Mesenchymal stem cell (in vitro differentiated cells and primary cell): ENCODE results near the gene BABAM1.

ENCODE experiments used
- DNase-seq: peaks from one replicate; pipeline ENCODE4 v3.0.0-alpha.2; 2013
- H2AFZ ChIP-seq: one replicate; pipeline ENCODE4 v1.6.1; 2013; ENCODE audit warnings: low read depth, mild to moderate bottlenecking, control low read depth, inconsistent platforms, low read length, moderate library complexity
- H2AK5ac ChIP-seq: 2 replicates; pipeline ENCODE4 v1.6.1; 2013; ENCODE audit warnings: low read length, moderate library complexity, mild to moderate bottlenecking, inconsistent platforms; ENCODE audit not compliant: severe bottlenecking
- H2BK120ac ChIP-seq: one replicate; pipeline ENCODE4 v1.6.1; 2013; ENCODE audit warnings: low read depth, mild to moderate bottlenecking, inconsistent platforms, low read length, moderate library complexity
- H2BK12ac ChIP-seq, 2 experiments: one replicate each; pipeline ENCODE4 v1.6.1; 2013; ENCODE audit warnings: inconsistent platforms in 2 of 2, low read length in 2 of 2, mild to moderate bottlenecking in 2 of 2, moderate library complexity in 2 of 2, control low read depth in 1 of 2
- H2BK15ac ChIP-seq: one replicate; pipeline ENCODE4 v1.6.1; 2013; ENCODE audit warnings: mild to moderate bottlenecking, low read depth, inconsistent platforms; ENCODE audit not compliant: poor library complexity, severe bottlenecking
- H2BK5ac ChIP-seq: 2 replicates; pipeline ENCODE4 v1.6.1; 2013; ENCODE audit warnings: low read depth, mild to moderate bottlenecking, low read length, control low read depth, inconsistent platforms; ENCODE audit not compliant: poor library complexity, severe bottlenecking
- H3K14ac ChIP-seq, 2 experiments: one replicate each; pipeline ENCODE4 v1.6.1; 2013; ENCODE audit warnings: inconsistent platforms in 2 of 2, low read length in 2 of 2, control low read depth in 1 of 2, mild to moderate bottlenecking in 1 of 2, moderate library complexity in 1 of 2
- H3K18ac ChIP-seq, 2 experiments: one replicate each; pipeline ENCODE4 v1.6.1; 2013; ENCODE audit warnings: inconsistent platforms in 2 of 2, low read length in 2 of 2, control low read depth in 1 of 2, low read depth in 1 of 2, mild to moderate bottlenecking in 1 of 2
- H3K23ac ChIP-seq, 2 experiments: one replicate each; pipeline ENCODE4 v1.6.1; 2013; ENCODE audit warnings: inconsistent platforms in 2 of 2, low read length in 2 of 2, mild to moderate bottlenecking in 2 of 2, moderate library complexity in 2 of 2, control low read depth in 1 of 2
- H3K27ac ChIP-seq: 2 replicates; pipeline ENCODE4 v1.5.1; 2013; ENCODE audit warnings: mild to moderate bottlenecking, moderate library complexity, low read length, control low read depth, inconsistent platforms; ENCODE audit not compliant: poor library complexity, severe bottlenecking
- H3K27me3 ChIP-seq, 2 experiments: 2 replicates each; pipeline versions ENCODE4 v1.6.1 to v1.7.0; 2013; ENCODE audit warnings: low read length in 2 of 2, mild to moderate bottlenecking in 2 of 2, moderate library complexity in 2 of 2, control low read depth in 1 of 2, inconsistent platforms in 1 of 2; ENCODE audit not compliant: control insufficient read depth in 1 of 2, insufficient read depth in 1 of 2
- H3K36me3 ChIP-seq, 2 experiments: 2 replicates each; pipeline versions ENCODE4 v1.6.1 to v1.7.0; 2013; ENCODE audit warnings: low read length in 2 of 2, control low read depth in 1 of 2, inconsistent platforms in 1 of 2, low read depth in 1 of 2, mild to moderate bottlenecking in 1 of 2; ENCODE audit not compliant: insufficient read depth in 2 of 2, control insufficient read depth in 1 of 2
- H3K4ac ChIP-seq, 2 experiments: one replicate each; pipeline ENCODE4 v1.6.1; 2013; ENCODE audit warnings: inconsistent platforms in 2 of 2, low read length in 2 of 2, mild to moderate bottlenecking in 2 of 2, moderate library complexity in 2 of 2, control low read depth in 1 of 2, low read depth in 1 of 2
- H3K4me1 ChIP-seq: 2 replicates; pipeline ENCODE4 v1.6.1; 2013; ENCODE audit warnings: low read depth, low read length, control low read depth; ENCODE audit not compliant: control insufficient read depth, insufficient read depth
- H3K4me2 ChIP-seq: 2 replicates; pipeline ENCODE4 v1.6.1; 2013; ENCODE audit warnings: low read length, mild to moderate bottlenecking, inconsistent platforms; ENCODE audit not compliant: poor library complexity, severe bottlenecking
- H3K4me3 ChIP-seq, 2 experiments: 2 replicates each; pipeline versions ENCODE4 v1.5.1 to v1.7.0; 2013; ENCODE audit warnings: low read length in 2 of 2, mild to moderate bottlenecking in 2 of 2, control low read depth in 1 of 2, low read depth in 1 of 2; ENCODE audit not compliant: insufficient read depth in 1 of 2
- H3K79me1 ChIP-seq: replicated peaks from 2 replicates; pipeline ENCODE4 v1.6.1; 2013; ENCODE audit warnings: mild to moderate bottlenecking, control low read depth, low read length, inconsistent platforms; ENCODE audit not compliant: poor library complexity, severe bottlenecking
- H3K9ac ChIP-seq: 2 replicates; pipeline ENCODE4 v1.7.0; 2013; ENCODE audit warnings: mild to moderate bottlenecking, low read length, moderate library complexity
- H3K9me3 ChIP-seq: 2 replicates; pipeline ENCODE4 v1.7.0; 2013; ENCODE audit warnings: mild to moderate bottlenecking, low read length; ENCODE audit not compliant: control insufficient read depth
- H4K8ac ChIP-seq: one replicate; pipeline ENCODE4 v1.6.1; 2013; ENCODE audit warnings: inconsistent platforms, mild to moderate bottlenecking, low read length, moderate library complexity
- H4K91ac ChIP-seq: one replicate; pipeline ENCODE4 v1.6.1; 2013; ENCODE audit warnings: mild to moderate bottlenecking, low read length, inconsistent platforms
- WGBS: methylation state at CpG from one replicate; pipeline ENCODE4 v1.1.7; 2013; ENCODE audit warnings: mixed read lengths; 5-methylcytosine and 5-hydroxymethylcytosine counted together

Gene BABAM1

GRCh38 chr19:17303940-17304267, 36.7 kb downstream of the BABAM1 start:
- Histone ChIP-seq H3K27ac (no peak overlapping the region), H2AFZ (no peak overlapping the region), H4K91ac (no peak overlapping the region), H3K4me3 (peak overlapping the region in 1 of 2 experiments; percentile 77), H4K8ac (peak overlapping the region; percentile 95), H2BK5ac (no peak overlapping the region), H3K27me3 (no peaks in the 10 kb centered on the region), H3K4me2 (no peak overlapping the region), H3K9me3 (no peaks in the 10 kb centered on the region), H3K18ac (no peak overlapping the region), H3K4me1 (peaks cover 31% of the 10 kb centered on the region), H3K4ac (peak overlapping the region in 1 of 2 experiments; percentile 45), H2AK5ac (peak overlapping the region; percentile 89), H3K23ac (no peak overlapping the region), H3K36me3 (peaks cover 0 to 26% of the 10 kb centered on the region in 2 experiments), H3K9ac (peak overlapping the region; percentile 17), H3K79me1 (peaks cover 34% of the 10 kb centered on the region), H2BK12ac (peak overlapping the region in 1 of 2 experiments; percentile 48), H2BK120ac (no peak overlapping the region), H3K14ac (no peak overlapping the region), H2BK15ac (no peak overlapping the region)
- no peak for DNase-seq
- WGBS, result 89% methylated on average over 12 of the region's 12 CpGs

GRCh38 chr19:17304386-17305215, 37.4 kb downstream of the BABAM1 start:
- Histone ChIP-seq H2BK15ac (no peak overlapping the region), H3K18ac (peak overlapping the region in 1 of 2 experiments; percentile 50), H3K9ac (peak overlapping the region; percentile 94), H2AFZ (no peak overlapping the region), H4K91ac (no peak overlapping the region), H2AK5ac (peak overlapping the region; percentile 36), H3K4me1 (peaks cover 32% of the 10 kb centered on the region), H3K36me3 (peaks cover 0 to 24% of the 10 kb centered on the region in 2 experiments), H3K27ac (peak overlapping the region; percentile 78), H3K79me1 (peaks cover 33% of the 10 kb centered on the region), H3K14ac (no peak overlapping the region), H3K4me3 (peak overlapping the region in 1 of 2 experiments; percentile 95), H3K4me2 (no peak overlapping the region), H2BK5ac (no peak overlapping the region), H2BK120ac (no peak overlapping the region), H3K4ac (peak overlapping the region in 1 of 2 experiments; percentile 62), H2BK12ac (peak overlapping the region; percentile 34 to 86), H4K8ac (no peak overlapping the region), H3K23ac (no peak overlapping the region), H3K27me3 (no peaks in the 10 kb centered on the region), H3K9me3 (no peaks in the 10 kb centered on the region)
- DNase-seq, result no peak
- WGBS, result 92% methylated on average over 12 of the region's 12 CpGs

- Histone ChIP-seq H3K4me3 (peak overlapping the region in 1 of 2 experiments; percentile 95), H3K9ac (peak overlapping the region; percentile 94)
- WGBS, result 4% methylated on average over 7 of the region's 7 CpGs
Measured at GRCh38 chr19:17305216-17305516, 37.9 kb downstream of the BABAM1 start.

GRCh38 chr19:17305517-17306284, 38.5 kb downstream of the BABAM1 start, which contains the start of gene MRPL34:
TSS of gene MRPL34 (plus strand) at chr19:17305872. CDS start at chr19:17305893, 21 bp downstream.
- H4K8ac ChIP-seq, result peak within 1 kb of the TSS; percentile 83
- H2BK15ac ChIP-seq, result peak within 1 kb of the TSS; percentile 95
- H3K9me3 ChIP-seq, result no peaks in the 10 kb centered on the region
- peak within 1 kb of the TSS; percentile 90 to 96 for H3K18ac ChIP-seq
- H4K91ac ChIP-seq, result peak within 1 kb of the TSS; percentile 96
- peak; percentile 98 for DNase-seq
- H2AFZ ChIP-seq, result peak within 1 kb of the TSS; percentile 80
- no peaks in the 10 kb centered on the region for H3K27me3 ChIP-seq
- H3K4me2 ChIP-seq, result peak within 1 kb of the TSS; percentile 78
- H3K27ac ChIP-seq, result peak within 1 kb of the TSS; percentile 91
- H3K9ac ChIP-seq, result peak within 1 kb of the TSS; percentile 94
- peaks cover 28% of the 10 kb centered on the region for H3K79me1 ChIP-seq
- H3K4me3 ChIP-seq, result peak within 1 kb of the TSS; percentile 80 to 95
- peak within 1 kb of the TSS in 1 of 2 experiments; percentile 94 for H3K14ac ChIP-seq
- peak within 1 kb of the TSS; percentile 27 for H2BK120ac ChIP-seq
- H2AK5ac ChIP-seq, result peak within 1 kb of the TSS; percentile 36
- H3K36me3 ChIP-seq, result peaks cover 0 to 14% of the 10 kb centered on the region in 2 experiments
- H3K4ac ChIP-seq, result peak within 1 kb of the TSS; percentile 62 to 82
- peak within 1 kb of the TSS; percentile 53 for H2BK5ac ChIP-seq
- H3K4me1 ChIP-seq, result peaks cover 38% of the 10 kb centered on the region
- H2BK12ac ChIP-seq, result peak within 1 kb of the TSS; percentile 61 to 86
- H3K23ac ChIP-seq, result peak within 1 kb of the TSS; percentile 64 to 98
- 1% methylated on average over 53 of the region's 55 CpGs for WGBS

More at GRCh38 chr19:17305216-17305516, 37.9 kb downstream of the BABAM1 start:
- Histone ChIP-seq H3K4me2 (no peak overlapping the region), H3K9me3 (no peaks in the 10 kb centered on the region), H3K79me1 (peaks cover 31% of the 10 kb centered on the region), H3K23ac (no peak overlapping the region), H2AK5ac (no peak overlapping the region), H3K27me3 (no peaks in the 10 kb centered on the region), H4K8ac (peak overlapping the region; percentile 62), H3K27ac (peak overlapping the region; percentile 78), H2BK12ac (no peak overlapping the region), H2AFZ (peak overlapping the region; percentile 62), H3K4ac (no peak overlapping the region), H4K91ac (no peak overlapping the region), H2BK15ac (no peak overlapping the region), H3K4me1 (peaks cover 33% of the 10 kb centered on the region), H2BK5ac (no peak overlapping the region), H2BK120ac (no peak overlapping the region), H3K18ac (no peak overlapping the region), H3K36me3 (peaks cover 0 to 19% of the 10 kb centered on the region in 2 experiments), H3K14ac (no peak overlapping the region)
- no peak for DNase-seq
